DMS153 treated with DMSO at 0.1 percent for 48 hours (cell line): ENCODE results near the gene AMZ1.
A peak's percentile ranks its signal among the peaks of the same experiment; 100 is the strongest.
"Not testable (repeated sequence)": the region's sequence is repeated elsewhere in the genome, so short reads cannot be mapped to it uniquely, and the experiment has no call there.

Source experiments
- DNase-seq: peaks from one replicate; lab custom pipeline; 2025; ENCODE audit not compliant: unreplicated experiment; lab: John Stamatoyannopoulos, UW

AMZ1 gene

DNA sequence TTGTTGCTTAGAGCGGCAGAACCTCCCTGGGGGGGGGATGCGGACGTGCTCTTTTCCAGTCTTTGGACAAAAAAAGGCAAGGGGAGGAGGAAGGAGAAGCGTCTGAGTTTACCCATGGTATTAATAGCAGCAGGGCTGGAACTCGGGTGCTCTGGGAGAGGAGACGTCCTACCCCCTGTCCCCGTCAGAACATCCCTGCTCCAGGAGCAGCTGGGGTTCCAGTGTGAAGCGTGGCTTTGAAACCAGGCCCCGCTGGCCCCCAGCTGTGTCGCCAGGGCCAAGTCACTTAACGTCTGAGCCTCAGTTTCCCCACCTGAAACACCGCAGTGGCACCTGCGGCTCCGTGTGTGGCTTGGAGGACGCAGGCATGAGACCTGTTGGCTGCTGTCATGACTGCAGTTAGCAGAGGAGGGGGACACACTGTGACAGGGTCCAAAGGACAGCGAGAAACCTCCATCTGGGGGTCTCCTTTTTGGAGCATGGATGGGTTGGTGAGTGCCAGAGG is 1.4 kb downstream of the AMZ1 start:
- no peak for DNase-seq

DNA sequence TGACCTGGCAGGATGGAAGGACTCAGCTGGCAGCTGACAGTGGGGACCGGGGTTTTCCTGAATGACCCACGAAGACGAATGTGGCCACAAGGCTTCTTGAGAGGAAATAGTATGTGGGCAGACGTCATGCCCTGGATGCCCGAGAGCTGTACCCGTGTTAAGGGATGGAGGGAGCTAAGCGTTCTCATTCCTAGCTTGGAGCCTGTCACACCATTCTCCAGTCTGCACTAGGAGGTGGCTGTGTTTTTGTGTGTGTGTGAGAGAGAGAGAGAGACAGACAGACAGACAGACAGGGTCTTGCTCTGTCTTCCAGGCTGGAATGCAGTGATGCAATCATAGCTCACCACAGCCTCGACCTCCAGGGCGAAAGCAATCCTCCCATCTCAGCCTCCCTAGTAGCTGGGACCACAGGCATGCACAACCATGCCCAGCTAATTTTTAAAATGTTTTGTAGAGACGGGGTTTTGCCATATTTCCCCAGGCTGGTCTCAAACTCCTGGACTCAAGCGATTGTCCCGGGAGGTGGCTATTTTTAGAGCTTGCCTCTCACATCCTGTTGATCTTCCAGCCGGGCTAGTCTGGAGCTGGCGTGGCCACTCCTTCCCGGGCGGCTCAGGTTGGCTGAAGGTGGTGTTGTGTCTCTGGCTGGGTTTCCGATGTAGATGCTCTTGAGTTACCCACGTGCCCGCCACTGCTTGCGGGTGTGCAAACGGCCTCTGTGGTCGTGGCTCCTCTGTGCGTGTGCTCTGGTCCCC is 2.1 kb downstream of the AMZ1 start:
- DNase-seq: peak; percentile 68

DNA sequence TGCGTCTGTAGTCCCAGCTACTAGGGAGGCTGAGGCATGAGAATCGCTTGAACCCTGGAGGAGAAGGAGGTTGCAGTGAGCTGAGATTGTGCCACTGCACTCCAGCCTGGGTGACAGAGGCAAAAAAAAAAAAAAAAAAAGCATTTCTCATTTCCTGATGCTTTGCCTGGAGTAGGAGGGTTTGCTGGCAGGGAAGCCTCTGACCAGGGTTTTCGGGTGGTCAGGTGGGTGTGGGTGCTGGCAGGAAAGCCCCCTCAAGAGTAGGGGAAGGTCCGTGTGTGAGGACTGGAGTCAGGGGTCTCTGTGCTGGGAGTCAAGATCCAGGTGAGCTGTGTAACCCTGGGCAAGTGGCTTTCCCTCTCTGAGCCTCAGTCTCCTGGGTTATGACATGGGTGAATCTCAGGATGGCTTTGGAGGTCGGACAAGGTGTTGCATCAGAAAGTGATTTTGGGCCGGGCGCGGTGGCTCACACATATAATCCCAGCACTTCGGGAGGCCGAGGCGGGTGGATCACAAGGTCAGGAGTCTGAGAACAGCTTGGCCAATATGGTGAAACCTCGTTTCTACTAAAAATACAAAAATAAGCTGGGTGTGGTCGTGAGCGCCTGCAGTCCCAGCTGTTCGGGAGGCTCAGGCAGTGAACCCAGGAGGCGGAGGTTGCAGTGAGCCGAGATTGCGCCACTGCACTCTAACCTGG is 3.2 kb downstream of the AMZ1 start:
- no peak for DNase-seq

DNA sequence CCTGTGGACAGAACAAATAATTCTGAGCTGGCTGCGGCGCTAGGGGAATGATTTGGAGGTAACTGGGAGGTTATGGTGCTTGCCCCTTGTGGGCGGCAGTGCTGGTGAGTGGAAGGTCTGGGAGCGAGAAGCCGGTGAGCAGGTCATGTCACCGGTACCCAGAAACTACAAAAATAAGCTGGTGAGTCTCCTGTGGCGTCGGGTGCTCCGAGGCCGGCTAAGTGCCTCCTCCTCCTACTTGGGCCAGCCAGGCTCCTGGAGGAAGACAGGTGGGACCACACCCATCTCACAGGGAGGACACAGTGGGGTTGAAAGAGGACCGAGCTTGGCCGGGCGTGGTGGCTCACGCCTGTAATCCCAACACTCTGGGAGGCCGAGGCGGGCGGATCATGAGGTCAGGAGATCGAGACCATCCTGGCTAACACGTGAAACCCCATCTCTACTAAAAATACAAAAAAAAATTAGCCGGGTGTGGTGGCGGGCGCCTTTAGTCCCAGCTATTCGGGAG is 4.0 kb downstream of the AMZ1 start:
- not testable (repeated sequence) for DNase-seq

DNA sequence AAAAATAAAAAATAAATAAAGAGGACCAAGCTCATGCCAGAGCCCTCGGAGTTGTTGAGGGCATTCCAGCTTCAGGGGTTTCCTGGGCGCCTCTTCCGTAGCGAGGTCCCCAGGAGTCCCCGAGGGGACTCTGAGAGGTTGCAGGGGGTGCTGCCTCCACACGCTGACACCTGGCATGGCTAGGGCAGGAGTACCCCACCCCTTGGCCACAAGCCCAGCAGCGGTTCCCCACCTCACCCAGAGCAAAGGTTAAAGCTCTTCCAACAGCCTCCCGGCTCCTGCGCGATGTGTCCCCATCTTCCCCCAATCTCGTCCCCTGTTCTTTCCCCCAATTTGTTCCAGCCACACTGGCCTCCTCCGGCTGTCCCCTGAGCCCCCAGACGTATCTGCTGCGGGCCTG is 4.5 kb downstream of the AMZ1 start:
- DNase-seq: no peak

DNA sequence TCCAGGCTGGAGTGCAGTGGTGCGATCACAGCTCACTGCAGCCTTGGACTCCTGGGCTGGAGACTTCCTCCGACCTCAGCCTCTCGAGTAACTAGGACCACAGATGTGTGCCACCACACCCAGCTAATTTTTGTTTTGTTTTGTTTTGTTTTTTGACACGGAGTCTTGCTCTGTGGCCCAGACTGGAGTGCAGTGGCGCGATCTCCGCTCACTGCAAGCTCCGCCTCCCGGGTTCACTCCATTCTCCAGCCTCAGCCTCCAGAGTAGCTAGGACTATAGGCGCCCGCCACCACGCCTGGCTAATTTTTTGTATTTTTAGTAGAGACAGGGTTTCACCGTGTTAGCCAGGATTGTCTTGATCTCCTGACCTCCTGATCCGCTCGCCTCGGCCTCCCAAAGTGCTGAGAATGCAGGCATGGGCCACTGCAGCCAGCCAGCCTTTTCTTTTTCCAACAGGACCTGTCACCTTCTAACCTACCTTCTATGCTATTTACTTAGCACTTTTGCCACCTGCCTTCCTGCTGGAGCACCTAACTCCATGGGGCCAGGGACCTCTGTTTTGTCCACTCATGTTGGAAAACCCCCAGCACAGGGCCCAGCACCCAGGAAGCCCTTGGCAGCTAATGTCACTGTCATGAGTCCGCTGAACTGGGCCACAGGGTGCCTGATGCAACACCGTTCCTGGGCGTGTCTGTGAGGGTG is 5.6 kb downstream of the AMZ1 start:
- DNase-seq: not testable (repeated sequence)

DNA sequence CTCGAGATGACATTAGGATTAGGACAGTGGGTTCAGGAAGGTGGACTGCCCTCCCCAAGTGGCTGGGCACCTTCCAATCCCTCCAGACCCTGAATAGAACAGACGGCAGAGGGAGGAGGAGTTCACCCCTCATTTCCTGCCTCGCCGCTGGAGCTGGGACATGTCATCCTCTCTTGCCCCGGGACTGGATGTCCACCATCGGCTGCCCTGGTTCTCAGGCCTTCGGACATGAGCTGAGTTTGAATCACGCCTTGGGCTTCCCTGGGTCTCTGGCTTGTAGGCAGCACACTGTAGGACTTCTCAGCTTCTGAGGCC is 6.1 kb downstream of the AMZ1 start:
- DNase-seq: not testable (repeated sequence)

DNA sequence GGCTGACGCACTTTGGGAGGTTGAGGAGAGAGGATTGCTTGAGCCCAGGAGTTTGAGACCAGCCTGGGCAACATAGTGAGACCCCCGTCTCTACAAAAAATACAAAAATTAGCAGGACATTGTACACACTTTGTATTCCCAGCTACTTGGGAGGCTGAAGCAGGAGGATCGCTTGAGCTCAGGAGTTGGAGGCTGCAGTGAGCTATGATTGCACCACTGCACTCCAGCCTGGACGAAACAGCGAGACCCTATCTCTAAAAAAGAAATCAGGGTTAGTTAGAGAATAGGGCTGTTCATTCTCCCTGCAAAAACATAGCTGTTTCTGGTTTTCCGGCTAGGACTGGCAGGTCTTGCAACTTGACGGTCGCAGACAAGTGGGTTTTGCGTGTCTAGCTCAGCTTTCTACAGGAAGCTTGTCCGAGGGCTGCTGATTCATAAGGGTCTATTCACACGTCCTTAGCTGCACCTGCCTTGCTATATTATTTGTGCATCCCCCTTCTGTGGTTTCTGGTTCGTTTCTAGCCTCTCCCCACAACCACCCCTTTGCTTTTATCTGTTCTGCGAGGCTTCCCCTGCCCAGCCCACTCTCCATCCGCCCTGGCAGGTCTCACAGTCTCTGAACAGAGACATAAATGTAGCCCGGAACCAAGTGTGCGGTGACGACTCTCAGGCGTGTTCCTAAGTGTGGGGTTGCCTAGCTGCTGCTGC is 10.7 kb downstream of the AMZ1 start:
- DNase-seq: peak; percentile 49

DNA sequence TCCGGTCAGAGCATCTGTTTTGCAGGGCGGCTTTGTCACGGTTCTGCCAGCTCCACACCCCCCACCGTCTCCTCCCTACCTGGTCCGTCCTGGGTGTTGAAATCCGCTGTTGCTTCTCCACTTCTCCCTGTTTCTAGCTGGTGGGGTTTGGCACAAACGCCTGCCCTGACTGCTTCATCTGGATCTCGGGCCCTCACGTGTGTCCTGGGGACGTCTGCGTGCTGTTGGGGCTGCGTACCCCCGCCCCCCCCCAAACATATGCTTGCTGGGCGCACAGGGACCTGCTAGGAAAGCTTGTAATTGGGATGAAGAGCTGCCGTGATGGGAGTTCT is 11.3 kb downstream of the AMZ1 start:
- DNase-seq: no peak

DNA sequence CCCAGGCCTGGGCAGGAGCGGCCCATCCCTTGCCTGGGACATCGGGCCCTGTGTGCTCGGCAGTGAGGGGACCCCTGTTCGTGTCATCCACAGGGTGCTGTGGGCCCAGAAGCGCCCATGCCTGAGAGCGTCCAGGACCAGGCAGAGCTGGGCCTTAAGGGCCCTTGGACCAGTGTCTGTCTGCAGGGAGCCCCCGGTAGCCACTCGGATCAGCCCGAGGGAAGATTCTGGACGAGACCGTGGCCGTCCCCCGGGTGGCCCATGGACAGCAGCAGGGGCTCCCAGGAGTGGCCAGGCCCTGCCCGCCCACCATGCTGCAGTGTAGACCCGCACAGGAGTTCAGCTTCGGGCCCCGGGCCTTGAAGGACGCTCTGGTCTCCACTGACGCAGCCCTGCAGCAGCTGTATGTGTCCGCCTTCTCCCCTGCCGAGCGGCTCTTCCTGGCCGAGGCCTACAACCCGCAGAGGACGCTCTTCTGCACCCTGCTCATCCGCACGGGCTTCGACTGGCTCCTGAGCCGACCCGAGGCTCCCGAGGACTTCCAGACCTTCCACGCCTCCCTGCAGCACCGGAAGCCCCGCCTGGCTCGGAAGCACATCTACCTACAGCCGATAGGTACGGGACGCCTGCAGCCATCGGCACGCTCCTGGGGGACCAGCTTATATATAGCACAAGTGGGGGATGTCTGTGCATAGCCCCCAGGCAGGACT is 12.3 kb downstream of the AMZ1 start:
- no peak for DNase-seq

DNA sequence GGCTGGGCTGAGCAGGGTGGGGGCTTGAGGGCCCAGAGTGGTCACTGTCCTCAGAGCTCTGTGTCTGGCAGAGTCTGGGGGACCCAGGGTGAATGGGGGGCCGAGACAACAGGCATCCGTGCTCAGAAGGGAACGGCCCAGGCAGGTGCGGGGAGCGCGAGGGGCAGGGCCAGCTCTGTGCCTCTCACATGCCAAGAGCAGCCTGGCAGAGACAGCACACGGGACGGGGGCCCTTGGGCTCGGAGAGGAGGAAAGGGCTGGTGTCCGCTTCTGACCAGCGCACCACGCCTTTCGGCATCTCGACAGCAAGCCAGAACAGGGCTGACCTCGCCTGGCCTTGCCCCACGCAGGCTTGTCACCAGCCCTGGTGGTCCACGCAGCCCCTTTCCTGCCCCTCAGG is 13.4 kb downstream of the AMZ1 start:
- no peak for DNase-seq

DNA sequence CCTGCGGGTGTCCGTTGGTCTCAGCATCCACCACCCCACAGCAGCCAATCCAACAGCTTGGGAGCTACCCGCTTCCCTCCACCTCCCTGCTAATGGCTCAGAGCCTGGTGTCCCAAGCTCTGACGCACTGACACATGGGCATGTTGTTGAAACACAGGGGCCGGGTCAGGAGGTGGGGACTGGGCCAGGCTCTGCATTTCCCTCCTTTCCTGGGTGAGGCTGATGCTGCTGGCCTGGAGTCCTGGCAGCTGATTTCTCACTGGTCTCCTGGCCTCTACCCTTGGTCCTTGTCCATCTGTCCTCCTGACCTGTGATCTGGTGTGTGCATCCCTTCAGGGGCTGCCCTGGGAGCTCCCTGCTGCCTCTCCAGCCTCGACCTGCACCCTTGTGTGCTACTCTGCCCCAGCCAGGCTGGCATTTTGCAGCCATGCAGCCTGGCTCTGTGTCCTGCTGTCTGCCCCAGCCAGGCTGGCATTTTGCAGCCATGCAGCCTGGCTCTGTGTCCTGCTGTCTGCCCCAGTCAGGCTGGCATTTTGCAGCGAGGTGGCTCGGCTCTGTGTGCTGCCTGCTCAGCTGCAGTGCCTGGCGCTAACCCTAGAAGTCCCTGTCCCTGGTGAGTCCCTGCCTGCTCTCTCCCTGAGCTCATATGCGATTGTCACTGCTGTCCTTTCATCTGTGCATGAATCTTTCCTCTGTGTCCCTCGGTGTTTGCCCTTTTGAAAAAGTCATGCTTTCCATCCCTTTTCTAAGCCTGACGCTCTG is 14.0 kb downstream of the AMZ1 start:
- DNase-seq: no peak

DNA sequence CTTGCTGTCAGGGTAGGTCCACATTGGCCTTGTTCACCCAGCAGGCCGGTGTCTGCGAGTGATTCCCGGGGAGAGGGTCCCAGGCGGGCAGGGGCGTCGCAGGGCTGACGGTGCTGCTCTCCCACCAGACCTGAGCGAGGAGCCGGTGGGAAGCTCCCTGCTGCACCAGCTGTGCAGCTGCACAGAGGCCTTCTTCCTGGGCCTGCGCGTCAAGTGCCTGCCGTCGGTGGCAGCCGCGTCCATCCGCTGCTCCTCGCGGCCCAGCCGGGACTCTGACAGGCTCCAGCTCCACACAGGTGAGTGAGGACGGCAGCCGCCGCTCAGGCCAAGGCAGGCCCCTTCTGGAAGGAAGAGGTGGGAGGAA is 14.6 kb downstream of the AMZ1 start:
- DNase-seq: no peak

DNA sequence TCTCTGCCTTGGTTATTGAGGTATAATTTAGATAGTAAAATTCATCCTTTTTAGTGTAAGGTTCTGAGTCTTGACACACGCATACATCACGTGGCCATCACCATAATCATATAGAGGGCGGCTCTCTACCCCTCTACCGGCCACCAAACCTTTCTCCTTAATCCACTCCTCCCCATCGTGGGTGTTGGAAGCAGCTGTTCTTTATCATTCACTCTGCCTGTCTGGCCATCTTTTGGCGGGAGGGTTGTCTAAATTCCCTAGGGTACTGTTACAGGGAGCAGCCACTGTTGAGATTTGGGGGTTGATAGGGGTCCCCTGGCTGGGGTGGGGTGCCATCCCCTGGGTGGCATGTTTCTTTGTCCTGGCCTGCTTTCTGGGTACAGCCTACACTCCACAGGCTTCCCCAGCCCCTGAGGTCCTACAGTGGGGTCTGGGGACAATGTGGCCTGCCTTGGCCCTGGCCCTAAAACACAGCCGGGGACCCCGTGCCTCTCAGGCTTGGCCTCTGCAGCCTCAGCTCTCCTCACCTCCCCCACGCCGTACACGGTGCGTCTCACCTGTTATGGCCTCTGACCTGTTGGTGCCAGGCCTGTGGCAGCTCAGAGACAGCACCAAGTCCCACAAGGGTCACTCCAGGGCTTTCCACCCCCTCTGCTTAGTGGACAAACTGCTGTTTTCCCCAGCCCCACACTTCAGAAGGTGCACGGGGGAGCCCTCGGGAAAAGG is 17.5 kb downstream of the AMZ1 start:
- DNase-seq: no peak

DNA sequence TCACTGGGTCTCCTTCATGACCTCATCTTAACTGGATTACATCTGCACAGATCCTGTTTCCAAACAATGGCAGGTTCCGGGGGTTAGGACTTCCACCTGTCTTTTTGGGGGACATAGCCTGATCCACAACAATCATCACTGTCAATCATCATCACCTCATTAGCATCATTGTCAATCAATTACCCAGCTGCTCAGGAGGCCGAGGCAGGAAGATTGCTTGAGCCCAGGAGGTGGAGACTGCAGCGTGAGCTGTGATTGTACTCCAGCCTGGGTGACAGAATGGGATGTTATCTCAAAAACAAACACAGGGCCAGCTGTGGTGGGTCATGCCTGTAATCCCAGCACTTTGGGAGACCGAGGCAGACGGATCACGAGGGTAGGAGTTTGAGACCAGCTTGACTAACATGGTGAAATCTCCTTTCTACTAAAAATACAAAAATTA is 18.7 kb downstream of the AMZ1 start:
- no peak for DNase-seq

DNA sequence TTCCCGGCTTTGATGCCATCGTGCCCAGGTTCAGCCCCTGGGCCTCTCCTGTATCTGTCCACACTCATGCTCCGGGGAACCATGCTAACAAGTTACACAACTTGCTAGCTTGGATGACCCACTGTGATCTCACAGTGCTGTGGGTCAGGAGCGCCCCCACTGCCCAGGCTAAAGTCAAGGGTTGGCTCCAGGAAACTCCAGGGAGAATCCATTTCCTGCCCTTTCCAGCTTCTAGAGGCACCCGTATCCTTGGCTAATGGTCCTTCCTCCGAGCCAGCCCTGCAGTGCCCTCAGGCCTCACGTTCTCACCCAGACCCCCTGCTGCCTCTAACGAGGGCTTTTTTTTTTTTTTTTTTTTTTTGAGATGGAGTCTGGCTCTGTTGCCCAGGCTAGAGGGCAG is 19.5 kb downstream of the AMZ1 start:
- DNase-seq: no peak

DNA sequence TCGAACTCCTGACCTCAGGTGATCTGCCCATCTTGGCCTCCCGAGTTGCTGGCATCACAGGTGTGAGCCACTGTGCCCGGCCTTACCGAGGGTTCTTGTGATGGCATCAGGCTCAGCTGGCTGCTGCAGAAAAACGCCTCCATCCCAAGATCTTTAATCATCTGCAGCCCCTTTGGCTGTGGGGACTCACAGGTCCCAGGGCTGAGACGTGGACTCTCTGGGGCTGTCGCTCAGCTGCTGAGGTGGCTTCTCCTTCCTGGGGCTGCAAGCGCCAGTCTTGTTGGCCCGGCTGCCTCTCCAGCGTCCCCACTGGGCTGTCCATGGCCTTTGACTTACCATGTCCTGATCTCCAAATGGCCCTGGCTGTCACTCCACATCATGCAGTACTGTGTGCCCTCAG is 20.0 kb downstream of the AMZ1 start:
- no peak for DNase-seq

DNA sequence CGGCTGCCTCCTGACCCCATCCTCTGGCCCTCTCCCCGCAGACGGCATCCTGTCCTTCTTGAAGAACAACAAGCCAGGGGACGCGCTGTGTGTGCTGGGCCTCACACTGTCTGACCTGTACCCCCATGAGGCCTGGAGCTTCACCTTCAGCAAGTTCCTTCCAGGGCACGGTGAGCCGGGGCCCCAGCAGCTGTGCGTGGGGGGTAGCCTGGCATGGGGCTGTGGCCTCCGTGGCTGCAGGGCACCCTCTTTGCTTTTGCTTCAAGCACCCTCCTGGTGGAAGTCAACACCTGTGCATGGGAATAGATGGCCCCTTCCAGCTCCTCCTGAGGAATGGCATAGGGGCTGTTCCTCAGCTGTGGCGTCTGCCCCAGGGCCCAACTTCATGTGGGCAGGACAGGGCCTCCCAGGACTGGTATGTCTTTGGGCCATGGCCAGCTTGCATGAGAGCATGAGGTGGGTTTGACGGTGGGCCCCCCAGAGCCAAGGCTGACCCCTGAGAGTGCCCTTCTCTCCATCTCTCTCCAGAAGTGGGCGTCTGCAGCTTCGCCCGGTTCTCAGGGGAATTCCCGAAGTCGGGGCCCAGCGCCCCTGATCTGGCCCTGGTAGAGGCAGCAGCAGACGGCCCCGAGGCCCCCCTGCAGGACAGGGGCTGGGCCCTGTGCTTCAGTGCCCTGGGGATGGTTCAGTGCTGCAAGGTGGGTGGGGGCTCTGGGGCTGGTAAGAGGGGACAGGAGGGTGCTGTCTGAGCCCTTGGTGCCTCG is 20.7 kb downstream of the AMZ1 start:
- DNase-seq: no peak
